SK-N-SH (cell line): Measurements from ENCODE around the gene CD209. TPM values are rescaled to one million over a fixed set of nuclear protein-coding genes. Genes with fewer than 3 reads are reported as not detected.

Experiments
- CTCF ChIA-PET: fragments of 300-600, 350-600 bp; formaldehyde crosslinking; extraction: SDS; loops from one replicate; lab custom pipeline; 2021; lab: Yijun Ruan, JAX
- POLR2A ChIA-PET: fragments of 350-600 bp; sonication (Branson Sonifier 250); formaldehyde crosslinking; extraction: SDS; loops from one replicate; lab custom pipeline; 2020; ENCODE audit warnings: antibody characterized with exemption, inconsistent platforms; lab: Yijun Ruan, JAX
- DNase-seq: peaks from one replicate; pipeline ENCODE4 v3.0.0; 2012
- H2AFZ ChIP-seq: fragments of 200-600 bp; sonication (generic); 2 replicates; pipeline ENCODE4 v1.8.1; 2016; ENCODE audit warnings: antibody characterized with exemption, mild to moderate bottlenecking, low read depth
- H3F3A ChIP-seq: fragments of 200-600 bp; sonication (generic); replicated peaks from 2 replicates; pipeline ENCODE3; 2016; ENCODE audit warnings: antibody characterized with exemption, mild to moderate bottlenecking; ENCODE audit not compliant: insufficient read depth
- H3K27ac ChIP-seq, 2 experiments: fragments of 200-500 bp in 1 of 2; fragments of 200-600 bp in 1 of 2; sonication (Bioruptor generic) in 1 of 2; sonication (generic), shearing (Covaris generic) in 1 of 2; 2 replicates each; pipeline versions ENCODE4 v1.5.1 to v1.6.1; 2014 to 2016; ENCODE audit warnings: low read depth in 2 of 2, inconsistent platforms in 1 of 2, low read length in 1 of 2, mild to moderate bottlenecking in 1 of 2, mixed read lengths in 1 of 2
- H3K27me3 ChIP-seq: fragments of 200-600 bp; sonication (generic), shearing (Covaris generic); 2 replicates; pipeline ENCODE4 v1.6.1; 2016; ENCODE audit warnings: mixed run types; ENCODE audit not compliant: insufficient read depth
- H3K36me3 ChIP-seq, 2 experiments: fragments of 200-500 bp in 1 of 2; fragments of 200-600 bp in 1 of 2; sonication (Bioruptor generic) in 1 of 2; sonication (generic) in 1 of 2; replicated peaks in 1 of 2; 2 replicates each; pipeline versions ENCODE3 to v1.5.1; 2014 to 2016; ENCODE audit warnings: low read length in 1 of 2, mild to moderate bottlenecking in 1 of 2; ENCODE audit not compliant: insufficient read depth in 2 of 2, control insufficient read depth in 1 of 2
- H3K4me1 ChIP-seq, 2 experiments: fragments of 200-500 bp in 1 of 2; fragments of 200-600 bp in 1 of 2; sonication (Bioruptor generic) in 1 of 2; sonication (generic), shearing (Covaris generic) in 1 of 2; 2 replicates each; pipeline versions ENCODE4 v1.5.1 to v1.6.1; 2014 to 2016; ENCODE audit warnings: low read depth in 1 of 2, low read length in 1 of 2, mixed run types in 1 of 2; ENCODE audit not compliant: insufficient read depth in 2 of 2, control insufficient read depth in 1 of 2
- H3K4me2 ChIP-seq: fragments of 200-600 bp; sonication (generic), shearing (Covaris generic); 2 replicates; pipeline ENCODE4 v1.6.1; 2017; ENCODE audit warnings: mixed run types
- H3K4me3 ChIP-seq, 2 experiments: fragments of 200-500 bp in 1 of 2; fragments of 200-600 bp in 1 of 2; sonication (Bioruptor generic) in 1 of 2; sonication (generic), shearing (Covaris generic) in 1 of 2; 2 replicates each; pipeline versions ENCODE4 v1.5.1 to v1.8.1; 2014 to 2016; ENCODE audit warnings: low read depth in 2 of 2, inconsistent platforms in 1 of 2, low read length in 1 of 2, mild to moderate bottlenecking in 1 of 2, mixed read lengths in 1 of 2, moderate library complexity in 1 of 2
- H3K79me2 ChIP-seq: fragments of 200-600 bp; sonication (generic); 2 replicates; pipeline ENCODE4 v1.8.1; 2017; ENCODE audit warnings: mild to moderate bottlenecking; ENCODE audit not compliant: insufficient read depth
- H3K9ac ChIP-seq: fragments of 200-600 bp; sonication (generic); 2 replicates; pipeline ENCODE4 v1.6.1; 2017; ENCODE audit warnings: mixed run types
- H3K9me2 ChIP-seq: fragments of 200-600 bp; sonication (generic); 2 replicates; pipeline ENCODE4 v1.6.1; 2017; ENCODE audit warnings: mixed run types
- H3K9me3 ChIP-seq: fragments of 200-600 bp; sonication (generic); 2 replicates; pipeline ENCODE4 v1.6.1; 2017; ENCODE audit warnings: mixed run types, mild to moderate bottlenecking, moderate library complexity
- H4K20me1 ChIP-seq: fragments of 200-600 bp; sonication (generic); 2 replicates; pipeline ENCODE4 v1.6.1; 2017; ENCODE audit warnings: mild to moderate bottlenecking, mixed run types; ENCODE audit not compliant: insufficient read depth
- CHD2 ChIP-seq: fragments of 150-350 bp; IDR thresholded peaks from 2 replicates; pipeline ENCODE4 v1.6.1; 2018; ENCODE audit warnings: low read length; ENCODE audit not compliant: partially characterized antibody
- ELF1 ChIP-seq: IDR thresholded peaks from 2 replicates; pipeline ENCODE4 v1.4.0; 2012
- EZH2phosphoT487 ChIP-seq: fragments of 200-600 bp; sonication (generic); IDR thresholded peaks from 2 replicates; pipeline ENCODE4 v1.6.1; 2017; ENCODE audit warnings: low read depth, mixed run types, mild to moderate bottlenecking, antibody characterized with exemption, moderate library complexity, borderline replicate concordance
- FOXJ3 ChIP-seq: sonication (generic); formaldehyde crosslinking; IDR thresholded peaks from 2 replicates; pipeline ENCODE4 v1.5.1; 2020; ENCODE audit warnings: mild to moderate bottlenecking, missing genetic modification reagents
- FOXM1 ChIP-seq: IDR thresholded peaks from 2 replicates; pipeline ENCODE4 v1.4.0; 2012; ENCODE audit warnings: low read depth, mild to moderate bottlenecking
- JUND ChIP-seq: IDR thresholded peaks from 2 replicates; pipeline ENCODE4 v1.4.0; 2012
- MAX ChIP-seq: IDR thresholded peaks from 2 replicates; pipeline ENCODE4 v1.4.0; 2012; ENCODE audit warnings: low read depth
- MEF2A ChIP-seq: IDR thresholded peaks from 2 replicates; pipeline ENCODE4 v1.4.0; 2012; ENCODE audit warnings: low read depth, borderline replicate concordance
- MXI1 ChIP-seq: IDR thresholded peaks from 2 replicates; pipeline ENCODE4 v1.6.1; 2012; ENCODE audit warnings: mild to moderate bottlenecking, low read depth, low read length, improper control_type of control experiment
- NFIC ChIP-seq: IDR thresholded peaks from 2 replicates; pipeline ENCODE4 v1.4.0; 2012; ENCODE audit warnings: borderline replicate concordance
- POLR2AphosphoS5 ChIP-seq: IDR thresholded peaks from 2 replicates; pipeline ENCODE4 v1.6.1; 2012; ENCODE audit warnings: low read depth, low read length
- RXRA ChIP-seq: IDR thresholded peaks from 2 replicates; pipeline ENCODE4 v1.4.0; 2012; ENCODE audit warnings: low read depth, mild to moderate bottlenecking, borderline replicate concordance
- SMC3 ChIP-seq: IDR thresholded peaks from 2 replicates; pipeline ENCODE4 v1.6.1; 2012; ENCODE audit warnings: low read depth, low read length, improper control_type of control experiment
- TAF1 ChIP-seq: IDR thresholded peaks from 2 replicates; pipeline ENCODE4 v1.6.1; 2012; ENCODE audit warnings: low read depth, mild to moderate bottlenecking, low read length, moderate library complexity, borderline replicate concordance
- TEAD4 ChIP-seq: IDR thresholded peaks from 2 replicates; pipeline ENCODE4 v1.4.0; 2012; ENCODE audit warnings: mild to moderate bottlenecking, borderline replicate concordance; ENCODE audit not compliant: insufficient read depth
- YY1 ChIP-seq: IDR thresholded peaks from 2 replicates; pipeline ENCODE4 v1.4.0; 2012; ENCODE audit warnings: low read depth, mild to moderate bottlenecking
- WGBS: methylation state at CpG from one replicate; pipeline ENCODE4 v1.1.6; 2017; ENCODE audit warnings: low lambda C conversion rate; 5-methylcytosine and 5-hydroxymethylcytosine counted together
- polyA plus RNA-seq, 3 experiments: library from polyadenylated mRNA; depleted of rRNA; stranded (reverse); fragments of >200 nt; gene quantifications; 2 replicates each; pipeline ENCODE4 v1.2.3, GENCODE V29; 2012

CD209 gene
- polyA plus RNA-seq, 1 of the 3 experiments (the other 2 are of a cell fraction) = not detected

DNA sequence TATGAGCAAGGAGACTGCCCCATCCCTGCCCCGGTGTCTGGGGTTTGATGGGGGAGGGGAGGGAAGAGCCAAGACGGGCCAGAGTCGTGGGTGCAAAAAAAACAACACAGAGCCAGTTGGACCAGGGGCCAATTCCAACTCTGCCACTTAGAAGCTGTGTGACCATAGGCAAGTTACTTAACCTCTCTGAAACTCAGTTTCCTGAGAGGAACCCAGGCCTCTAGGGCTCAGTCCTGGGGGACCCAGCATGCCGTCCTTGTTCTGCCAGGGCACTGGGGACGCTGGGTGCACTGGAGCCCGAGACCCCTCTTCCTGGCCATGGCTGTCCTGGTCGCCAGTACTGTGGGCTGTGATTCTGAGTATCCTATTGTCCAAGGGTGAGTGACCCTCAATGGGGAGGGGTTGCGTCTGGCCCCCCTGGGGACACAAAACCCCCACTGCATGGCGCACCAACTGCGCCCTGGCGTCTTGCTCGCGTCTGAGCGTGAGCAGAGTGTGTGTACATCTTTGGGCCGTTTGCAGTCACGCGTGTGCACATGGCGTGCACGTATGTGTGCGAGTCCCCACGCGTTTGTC lies 40.4 kb upstream of the CD209 start:
- H3K79me2 ChIP-seq = no peaks in the 10 kb centered on the region
- no peak for DNase-seq
- TF ChIP-seq FOXJ3 (CRISPR knock-in tag) (no peak), RXRA (no peak), TAF1 (no peak), JUND (no peak), CHD2 (no peak), MAX (no peak), EZH2phosphoT487 (no peak), MEF2A (no peak), POLR2AphosphoS5 (no peak), ELF1 (no peak), FOXM1 (no peak), MXI1 (no peak), SMC3 (no peak), TEAD4 (no peak)
- H3K27ac ChIP-seq = no peak overlapping the region
- CTCF ChIA-PET = interaction anchor here (1.5 to 1.6 kb wide), 2 partner anchors 12 to 219 kb away, joined by 4 to 8 read pairs; no protein-coding TSS in a partner anchor
- WGBS = 14% methylated on average over 3 of the region's 22 CpGs
- peaks cover 68% of the 10 kb centered on the region for H3K27me3 ChIP-seq
- no peaks in the 10 kb centered on the region for H3F3A ChIP-seq
- no peaks in the 10 kb centered on the region for H3K9me2 ChIP-seq
- no peak overlapping the region for H3K4me3 ChIP-seq
- no peak overlapping the region for H3K9ac ChIP-seq
- no peaks in the 10 kb centered on the region for H3K36me3 ChIP-seq
- no peaks in the 10 kb centered on the region for H3K9me3 ChIP-seq
- no peak overlapping the region for H3K4me2 ChIP-seq
- POLR2A ChIA-PET = no interaction called here
- H2AFZ ChIP-seq = no peak overlapping the region
- no peaks in the 10 kb centered on the region for H4K20me1 ChIP-seq
- H3K4me1 ChIP-seq = no peaks in the 10 kb centered on the region

GRCh38 chr19:7787141-7787540 lies 39.8 kb upstream of the CD209 start:
- H2AFZ ChIP-seq = no peak overlapping the region
- CTCF ChIA-PET = interaction anchor here (1.5 kb wide), 1 partner anchor 13 kb away, joined by 8 read pairs; no protein-coding TSS in a partner anchor

More at GRCh38 chr19:7787141-7787540, 39.8 kb upstream of the CD209 start:
- H3K4me1 ChIP-seq = no peaks in the 10 kb centered on the region
- 6% methylated on average over 10 of the region's 10 CpGs for WGBS
- TF ChIP-seq NFIC (no peak), FOXJ3 (CRISPR knock-in tag) (no peak), YY1 (no peak)
- TF ChIP-seq, all 33 proteins: peak for 0
- Histone ChIP-seq H3K27me3 (peaks cover 73% of the 10 kb centered on the region), H3K4me3 (no peak overlapping the region), H4K20me1 (no peaks in the 10 kb centered on the region), H3F3A (no peaks in the 10 kb centered on the region), H3K9ac (no peak overlapping the region), H3K9me3 (no peaks in the 10 kb centered on the region), H3K36me3 (no peaks in the 10 kb centered on the region), H3K9me2 (no peaks in the 10 kb centered on the region), H3K79me2 (no peaks in the 10 kb centered on the region), H3K4me2 (no peak overlapping the region), H3K27ac (no peak overlapping the region)
- POLR2A ChIA-PET = no interaction called here
- no peak for DNase-seq
